GM12878 (cell line): Measurements from ENCODE around the gene GIMAP6. TPM values are rescaled to one million over a fixed set of nuclear protein-coding genes. Genes with fewer than 3 reads are reported as not detected.

Experiments used
- ATAC-seq: fragments of 200-7000 bp; cut with Tn5 transposase; 3 replicates; pipeline ENCODE4 v1.9.1; 2020; ENCODE audit warnings: mild to moderate bottlenecking, moderate library complexity
- BruUV-seq: library from RNA; stranded (reverse); fragments of 400-500 nt; replicated peaks from 2 replicates; lab custom pipeline; 2021; lab: Mats Ljungman, UMichigan
- CTCF ChIA-PET: fragments of 300-600 bp; sonication (Branson Sonifier 250); formaldehyde crosslinking; extraction: SDS; loops from one replicate; lab custom pipeline; 2021; ENCODE audit warnings: inconsistent platforms; lab: Yijun Ruan, JAX
- POLR2A ChIA-PET: fragments of 350-600 bp; formaldehyde crosslinking; extraction: SDS; loops from one replicate; lab custom pipeline; 2021; ENCODE audit warnings: inconsistent platforms; lab: Charles Lee
- RAD21 ChIA-PET: fragments of 300-600 bp; sonication (Branson Sonifier 250); formaldehyde crosslinking; loops from one replicate; lab custom pipeline; 2023; ENCODE audit warnings: antibody characterized with exemption; ENCODE audit not compliant: unreplicated experiment; lab: Charles Lee
- SMC1A ChIA-PET: fragments of 300-600 bp; sonication (Branson Sonifier 250); formaldehyde crosslinking; loops from one replicate; lab custom pipeline; 2023; ENCODE audit not compliant: unreplicated experiment, uncharacterized antibody; lab: Charles Lee
- DNase-seq: peaks from one replicate; pipeline ENCODE4 v3.0.0-alpha.2; 2011; ENCODE audit warnings: low read depth, low spot score
- FAIRE-seq: peaks from 3 replicates; lab custom pipeline; 2011; peaks lifted over from hg19 to GRCh38; lab: Jason Lieb, UNC
- H2AFZ ChIP-seq: 2 replicates; pipeline ENCODE4 v1.6.0; 2011; ENCODE audit warnings: low read depth, low read length, control low read depth; ENCODE audit not compliant: control insufficient read depth
- H3K27ac ChIP-seq: 2 replicates; pipeline ENCODE4 v1.5.1; 2011; ENCODE audit warnings: control low read depth; ENCODE audit not compliant: control insufficient read depth, insufficient read depth
- H3K27me3 ChIP-seq, 2 experiments: replicated peaks in 1 of 2; 2 replicates each; pipeline versions ENCODE4 v1.6.0 to v1.6.1; 2011; ENCODE audit warnings: low read length in 1 of 2; ENCODE audit not compliant: control insufficient read depth in 2 of 2, insufficient read depth in 2 of 2
- H3K36me3 ChIP-seq, 2 experiments: 2 replicates each; pipeline ENCODE4 v1.5.1; 2011; ENCODE audit warnings: low read length in 1 of 2; ENCODE audit not compliant: control insufficient read depth in 2 of 2, insufficient read depth in 2 of 2
- H3K4me1 ChIP-seq: 2 replicates; pipeline ENCODE4 v1.6.1; 2011; ENCODE audit warnings: mild to moderate bottlenecking, low read length, moderate library complexity, mixed read lengths; ENCODE audit not compliant: control insufficient read depth, insufficient read depth
- H3K4me2 ChIP-seq: 2 replicates; pipeline ENCODE4 v1.6.0; 2011; ENCODE audit warnings: control low read depth; ENCODE audit not compliant: control insufficient read depth, insufficient read depth
- H3K4me3 ChIP-seq: fragments of 200-600 bp; sonication (generic); 2 replicates; pipeline ENCODE4 v1.5.1; 2016
- H3K79me2 ChIP-seq: 2 replicates; pipeline ENCODE4 v1.6.0; 2011; ENCODE audit warnings: low read length; ENCODE audit not compliant: control insufficient read depth, insufficient read depth
- H3K9ac ChIP-seq: 2 replicates; pipeline ENCODE4 v1.8.0; 2011; ENCODE audit warnings: low read length, control low read depth, mixed read lengths; ENCODE audit not compliant: control insufficient read depth, insufficient read depth
- H3K9me3 ChIP-seq: replicated peaks from 3 replicates; pipeline ENCODE4 v1.5.1; 2011; ENCODE audit warnings: mild to moderate bottlenecking, low read length; ENCODE audit not compliant: control insufficient read depth, insufficient read depth
- H4K20me1 ChIP-seq: 2 replicates; pipeline ENCODE4 v1.6.0; 2011; ENCODE audit not compliant: control insufficient read depth, insufficient read depth
- E2F4 ChIP-seq: IDR thresholded peaks from 2 replicates; pipeline ENCODE4 v1.6.1; 2012; ENCODE audit warnings: low read depth, low read length, improper control_type of control experiment
- MEF2A ChIP-seq: IDR thresholded peaks from 2 replicates; pipeline ENCODE4 v1.6.1; 2011; ENCODE audit warnings: low read depth, mild to moderate bottlenecking, low read length, moderate library complexity; ENCODE audit not compliant: insufficient read depth
- NR2C1 ChIP-seq: fragments of 450-650 bp; IDR thresholded peaks from 2 replicates; pipeline ENCODE4 v1.6.1; 2017; ENCODE audit warnings: antibody characterized with exemption, mild to moderate bottlenecking, moderate library complexity
- NR2C2 ChIP-seq: IDR thresholded peaks from 2 replicates; pipeline ENCODE4 v1.6.1; 2011; ENCODE audit warnings: borderline replicate concordance, low read depth; ENCODE audit not compliant: control insufficient read depth, insufficient read length
- SMAD1 ChIP-seq: fragments of 450-650 bp; IDR thresholded peaks from 2 replicates; pipeline ENCODE4 v1.6.1; 2018; ENCODE audit warnings: mild to moderate bottlenecking, low read depth; ENCODE audit not compliant: partially characterized antibody
- SP1 ChIP-seq: IDR thresholded peaks from one replicate; pipeline ENCODE4 v1.6.1; 2011; ENCODE audit warnings: low read depth, low read length
- STAT1 ChIP-seq: fragments of 450-650 bp; conservative IDR thresholded peaks from 2 replicates; pipeline ENCODE4 v1.6.1; 2014; ENCODE audit warnings: antibody characterized with exemption, mild to moderate bottlenecking
- TAF1 ChIP-seq: IDR thresholded peaks from 2 replicates; pipeline ENCODE4 v1.6.1; 2011; ENCODE audit warnings: mild to moderate bottlenecking, low read depth, low read length, borderline replicate concordance
- WRNIP1 ChIP-seq: IDR thresholded peaks from 2 replicates; pipeline ENCODE4 v1.6.1; 2011; ENCODE audit warnings: low read depth, low read length, improper control_type of control experiment, borderline replicate concordance
- ZNF687 ChIP-seq: fragments of 450-650 bp; IDR thresholded peaks from 2 replicates; pipeline ENCODE4 v1.6.1; 2017; ENCODE audit warnings: mild to moderate bottlenecking, moderate library complexity
- WGBS: methylation state at CpG from one replicate; pipeline ENCODE4 v1.1.6; 2016; ENCODE audit warnings: low lambda C conversion rate; ENCODE audit not compliant: insufficient replicate concordance, insufficient coverage; ENCODE audit errors: missing lambda C conversion rate; 5-methylcytosine and 5-hydroxymethylcytosine counted together
- in situ Hi-C: fragments of 300-500 bp; cut with MboI; formaldehyde crosslinking; loops from 9 replicates; pipeline ENCODE4 v1.14.3; 2018; ENCODE audit warnings: mixed read lengths
- intact Hi-C: fragments of 100-400 bp; cut with micrococcal nuclease; formaldehyde crosslinking; loops from one replicate; pipeline ENCODE4 v1.14.2; 2022; ENCODE audit not compliant: unreplicated experiment
- polyA plus RNA-seq, 11 experiments: library from polyadenylated mRNA; depleted of rRNA in 4 of 11; unstranded in 6 of 11; stranded (reverse) in 5 of 11; fragments of >200 nt; fragmentation: Nextera tagmentation in 4 of 11; fragmentation: Illumina TruSeq in 1 of 11; extraction: Ambion mirVana in 4 of 11; extraction: Trizol in 1 of 11; gene quantifications; 1 replicate in 1 of 11; 2 replicates in 10 of 11; pipeline versions ENCODE4 v1.2.1 to v1.2.3, GENCODE V29; 2011 to 2016; ENCODE audit warnings: inconsistent platforms in 2 of 11, missing spikeins in 2 of 11, low read depth in 1 of 11
- total RNA-seq, 4 experiments: library from RNA; depleted of rRNA in 3 of 4; stranded (reverse); fragments of >200 nt in 3 of 4; fragmentation: Illumina TruSeq in 1 of 4; extraction: Trizol in 1 of 4; gene quantifications; 2 replicates each; pipeline versions ENCODE4 v1.2.1 to v1.2.3, GENCODE V29; 2013 to 2021
- TF ChIP-seq, protein P1 (sequence below): fragments of 450-650 bp; IDR thresholded peaks from 2 replicates; pipeline ENCODE4 v1.6.1; 2016; ENCODE audit warnings: mild to moderate bottlenecking
- TF ChIP-seq, protein P2 (sequence below), 3 experiments: IDR thresholded peaks in 2 of 3; conservative IDR thresholded peaks in 1 of 3; 2 replicates each; pipeline ENCODE4 v1.5.1; 2011; ENCODE audit warnings: low read depth in 3 of 3, low read length in 3 of 3, mild to moderate bottlenecking in 3 of 3, control low read depth in 2 of 3, moderate library complexity in 2 of 3, inconsistent platforms in 1 of 3, mixed read lengths in 1 of 3; ENCODE audit not compliant: control insufficient read depth in 2 of 3, insufficient read depth in 1 of 3; ENCODE audit errors: extremely low read depth in 1 of 3

The GIMAP6 gene
- total and polyA plus RNA-seq, 10 of the 15 experiments (the other 5 are each of a cell fraction or from before 2014, with no cell fraction given), result 6.2 to 49.2 (median 35.4) TPM

DNA sequence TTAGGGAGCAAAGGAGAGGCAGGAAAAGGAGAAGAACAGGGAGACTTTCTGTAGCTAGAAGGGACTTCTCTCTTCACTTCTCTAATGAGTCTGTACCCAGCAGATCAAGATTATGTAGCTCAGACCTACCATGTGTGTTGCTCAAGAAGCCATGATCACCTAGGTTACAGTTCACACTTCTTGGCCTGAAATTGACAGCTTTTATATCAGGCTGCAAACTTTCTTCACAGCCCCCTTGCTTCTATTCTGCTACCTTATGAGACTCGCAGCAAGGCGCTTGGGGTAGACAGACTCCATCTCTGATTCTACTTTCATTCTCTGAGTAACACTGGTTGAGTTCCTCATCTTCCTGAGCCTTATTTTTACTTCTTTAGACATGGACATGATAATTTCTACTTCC lies 33.7 kb upstream of the GIMAP6 start (continued):
- TF ChIP-seq, protein P1, sequence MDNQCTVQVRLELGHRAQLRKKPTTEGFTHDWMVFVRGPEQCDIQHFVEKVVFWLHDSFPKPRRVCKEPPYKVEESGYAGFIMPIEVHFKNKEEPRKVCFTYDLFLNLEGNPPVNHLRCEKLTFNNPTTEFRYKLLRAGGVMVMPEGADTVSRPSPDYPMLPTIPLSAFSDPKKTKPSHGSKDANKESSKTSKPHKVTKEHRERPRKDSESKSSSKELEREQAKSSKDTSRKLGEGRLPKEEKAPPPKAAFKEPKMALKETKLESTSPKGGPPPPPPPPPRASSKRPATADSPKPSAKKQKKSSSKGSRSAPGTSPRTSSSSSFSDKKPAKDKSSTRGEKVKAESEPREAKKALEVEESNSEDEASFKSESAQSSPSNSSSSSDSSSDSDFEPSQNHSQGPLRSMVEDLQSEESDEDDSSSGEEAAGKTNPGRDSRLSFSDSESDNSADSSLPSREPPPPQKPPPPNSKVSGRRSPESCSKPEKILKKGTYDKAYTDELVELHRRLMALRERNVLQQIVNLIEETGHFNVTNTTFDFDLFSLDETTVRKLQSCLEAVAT, result no peak
- no peak for TF ChIP-seq NR2C2

- ChIA-PET SMC1A (interaction anchor here (0.7 to 5.2 kb wide), 3 partner anchors 21 to 90 kb away, joined by 3 to 57 read pairs (median 28); partner anchors contain the start of gene GIMAP2), POLR2A (interaction anchor here (1.6 kb wide), 1 partner anchor 33 kb away, joined by 4 read pairs; the partner anchor contains the start of gene GIMAP6), RAD21 (interaction anchor here (0.9 to 3.9 kb wide), 6 partner anchors 21 to 284 kb away, joined by 3 to 31 read pairs (median 4); partner anchors contain the start of genes GIMAP2 and GIMAP6), CTCF (interaction anchor here (1.3 to 2.4 kb wide), 4 partner anchors 21 to 92 kb away, joined by 3 to 11 read pairs (median 5); partner anchors contain the start of genes GIMAP2 and GIMAP6)
- peak overlapping the region; percentile 96 for H3K27ac ChIP-seq
- peaks cover 72% of the 10 kb centered on the region for H3K4me1 ChIP-seq
- FAIRE-seq (no peak), ATAC-seq (no peak), DNase-seq (no peak)
- BruUV-seq, result no TSS peak
- in situ Hi-C loops (no loop called here), intact Hi-C loops (loop anchor here (5.0 kb wide), 1 partner anchor 288 kb away; the partner anchor contains the start of gene ZNF775)
- no peaks in the 10 kb centered on the region for H3K27me3 ChIP-seq
- H3K4me3 ChIP-seq, result no peak overlapping the region
- H3K9me3 ChIP-seq, result peaks cover 6% of the 10 kb centered on the region
- H3K9ac ChIP-seq, result 0 out of 2 replicates have a peak overlapping the region, but pooled peaks have one; percentile 26
- no peak overlapping the region for H3K4me2 ChIP-seq
- no peaks in the 10 kb centered on the region for H3K36me3 ChIP-seq
- peak overlapping the region; percentile 13 for H2AFZ ChIP-seq
- H4K20me1 ChIP-seq, result no peaks in the 10 kb centered on the region
- WGBS, result 87% methylated on average over 9 of the region's 9 CpGs
- no peaks in the 10 kb centered on the region for H3K79me2 ChIP-seq
- TF ChIP-seq STAT1 (no peak), WRNIP1 (no peak), ZNF687 (no peak), SMAD1 (no peak), NR2C1 (no peak), E2F4 (no peak), TAF1 (no peak), SP1 (no peak), MEF2A (no peak)
- TF ChIP-seq, protein P2, sequence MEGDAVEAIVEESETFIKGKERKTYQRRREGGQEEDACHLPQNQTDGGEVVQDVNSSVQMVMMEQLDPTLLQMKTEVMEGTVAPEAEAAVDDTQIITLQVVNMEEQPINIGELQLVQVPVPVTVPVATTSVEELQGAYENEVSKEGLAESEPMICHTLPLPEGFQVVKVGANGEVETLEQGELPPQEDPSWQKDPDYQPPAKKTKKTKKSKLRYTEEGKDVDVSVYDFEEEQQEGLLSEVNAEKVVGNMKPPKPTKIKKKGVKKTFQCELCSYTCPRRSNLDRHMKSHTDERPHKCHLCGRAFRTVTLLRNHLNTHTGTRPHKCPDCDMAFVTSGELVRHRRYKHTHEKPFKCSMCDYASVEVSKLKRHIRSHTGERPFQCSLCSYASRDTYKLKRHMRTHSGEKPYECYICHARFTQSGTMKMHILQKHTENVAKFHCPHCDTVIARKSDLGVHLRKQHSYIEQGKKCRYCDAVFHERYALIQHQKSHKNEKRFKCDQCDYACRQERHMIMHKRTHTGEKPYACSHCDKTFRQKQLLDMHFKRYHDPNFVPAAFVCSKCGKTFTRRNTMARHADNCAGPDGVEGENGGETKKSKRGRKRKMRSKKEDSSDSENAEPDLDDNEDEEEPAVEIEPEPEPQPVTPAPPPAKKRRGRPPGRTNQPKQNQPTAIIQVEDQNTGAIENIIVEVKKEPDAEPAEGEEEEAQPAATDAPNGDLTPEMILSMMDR (IDR thresholded peaks at IDR 0.05 in 2 of 3, conservative IDR thresholded peaks at IDR 0.05 in 1 of 3; ENCODE audit: control insufficient read depth in 2 of 3, extremely low read depth in 1 of 3, insufficient read depth in 1 of 3, low read depth in 3 of 3, low read length in 3 of 3), result no peak
Measured at GRCh38 chr7:150665089-150665748, 33.0 kb upstream of the GIMAP6 start.
